Measurements from ENCODE around the gene MAGI1. TPM values are rescaled to one million over a fixed set of nuclear protein-coding genes. Genes with fewer than 3 reads are reported as not detected.

MAGI1 gene
- polyA plus RNA-seq, 1 experiment = 14.2 TPM

GRCh38 chr3:65996589-65996988 lies 42.1 kb downstream of the MAGI1 start:
- Histone ChIP-seq H3K9me3 (ENCODE audit: control insufficient read depth, insufficient read depth, low read length) (no peaks in the 10 kb centered on the region; the same call in 1 of the 2 replicates), H3K27me3 (ENCODE audit: control insufficient read depth, insufficient read depth, low read length) (no peaks in the 10 kb centered on the region), H3K27ac (ENCODE audit: low read depth, low read length) (no peak overlapping the region), H3K4me3 (ENCODE audit: low read depth, low read length) (no peak overlapping the region)
- ChIA-PET POLR2A (no interaction called here), CTCF (no interaction called here)
- TF ChIP-seq, protein P1, sequence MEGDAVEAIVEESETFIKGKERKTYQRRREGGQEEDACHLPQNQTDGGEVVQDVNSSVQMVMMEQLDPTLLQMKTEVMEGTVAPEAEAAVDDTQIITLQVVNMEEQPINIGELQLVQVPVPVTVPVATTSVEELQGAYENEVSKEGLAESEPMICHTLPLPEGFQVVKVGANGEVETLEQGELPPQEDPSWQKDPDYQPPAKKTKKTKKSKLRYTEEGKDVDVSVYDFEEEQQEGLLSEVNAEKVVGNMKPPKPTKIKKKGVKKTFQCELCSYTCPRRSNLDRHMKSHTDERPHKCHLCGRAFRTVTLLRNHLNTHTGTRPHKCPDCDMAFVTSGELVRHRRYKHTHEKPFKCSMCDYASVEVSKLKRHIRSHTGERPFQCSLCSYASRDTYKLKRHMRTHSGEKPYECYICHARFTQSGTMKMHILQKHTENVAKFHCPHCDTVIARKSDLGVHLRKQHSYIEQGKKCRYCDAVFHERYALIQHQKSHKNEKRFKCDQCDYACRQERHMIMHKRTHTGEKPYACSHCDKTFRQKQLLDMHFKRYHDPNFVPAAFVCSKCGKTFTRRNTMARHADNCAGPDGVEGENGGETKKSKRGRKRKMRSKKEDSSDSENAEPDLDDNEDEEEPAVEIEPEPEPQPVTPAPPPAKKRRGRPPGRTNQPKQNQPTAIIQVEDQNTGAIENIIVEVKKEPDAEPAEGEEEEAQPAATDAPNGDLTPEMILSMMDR (IDR thresholded peaks at IDR 0.05; ENCODE audit: low read depth, low read length) = no peak
- DNase-seq (ENCODE audit: low read depth, low spot score) = no peak

DNA sequence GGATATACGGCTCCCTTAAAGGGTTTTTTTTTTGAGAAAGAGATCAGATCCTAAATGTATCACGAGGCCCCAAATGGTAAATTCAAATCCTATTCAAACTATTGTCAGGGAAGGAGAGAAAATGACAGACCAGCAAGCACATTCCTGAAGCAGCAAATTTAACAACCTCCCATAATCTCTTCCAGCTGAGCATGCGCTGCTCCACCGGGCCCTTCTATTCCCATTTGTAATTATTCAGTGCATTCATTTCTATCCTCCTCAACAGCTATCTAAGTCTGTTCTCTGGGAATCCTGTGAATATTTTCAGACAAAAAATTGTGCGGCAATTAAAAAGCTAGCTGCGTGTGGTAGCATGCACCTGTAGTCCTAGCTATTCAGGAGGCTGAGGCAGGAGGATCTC lies 43.2 kb downstream of the MAGI1 start:
- TF ChIP-seq, protein P1 (IDR thresholded peaks at IDR 0.05; ENCODE audit: low read depth, low read length) = no peak
- H3K27me3 ChIP-seq (ENCODE audit: control insufficient read depth, insufficient read depth, low read length) = no peaks in the 10 kb centered on the region
- no peak overlapping the region for H3K27ac ChIP-seq (ENCODE audit: low read depth, low read length)
- H3K9me3 ChIP-seq (ENCODE audit: control insufficient read depth, insufficient read depth, low read length) = no peaks in the 10 kb centered on the region; the same call in 1 of the 2 replicates
- DNase-seq (ENCODE audit: low read depth, low spot score) = no peak
- no peak overlapping the region for H3K4me3 ChIP-seq (ENCODE audit: low read depth, low read length)
- CTCF ChIA-PET = interaction anchor here (0.6 to 1.2 kb wide), 2 partner anchors 15 to 144 kb away, joined by 3 to 23 read pairs; no protein-coding TSS in a partner anchor
- POLR2A ChIA-PET = no interaction called here

DNA sequence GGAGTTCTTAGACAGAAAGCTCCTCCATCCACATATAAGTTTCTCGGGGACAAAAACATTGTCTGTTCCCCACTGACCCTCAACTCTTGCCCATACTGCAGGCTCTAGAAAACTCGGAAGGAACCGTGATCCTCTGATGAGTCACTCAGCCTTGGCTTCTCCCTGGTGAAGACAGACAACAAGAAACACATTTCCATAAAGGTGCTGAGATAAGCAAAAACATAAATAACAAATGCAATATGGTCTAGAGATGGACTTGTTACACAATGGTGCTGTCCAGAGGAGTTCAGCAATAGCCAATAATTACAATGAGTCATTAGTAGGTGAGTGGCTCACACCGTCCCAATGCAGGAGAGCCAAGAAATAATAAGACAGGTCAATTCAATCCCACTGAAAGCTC lies 43.7 kb downstream of the MAGI1 start:
- CTCF ChIA-PET = interaction anchor here (1.2 kb wide), 1 partner anchor 144 kb away, joined by 23 read pairs; no protein-coding TSS in a partner anchor
- no peak overlapping the region for H3K27ac ChIP-seq (ENCODE audit: low read depth, low read length)
- TF ChIP-seq, protein P1 (IDR thresholded peaks at IDR 0.05; ENCODE audit: low read depth, low read length) = no peak
- no peak overlapping the region for H3K4me3 ChIP-seq (ENCODE audit: low read depth, low read length)
- POLR2A ChIA-PET = no interaction called here
- H3K27me3 ChIP-seq (ENCODE audit: control insufficient read depth, insufficient read depth, low read length) = no peaks in the 10 kb centered on the region
- no peak for DNase-seq (ENCODE audit: low read depth, low spot score)
- no peaks in the 10 kb centered on the region; the same call in 1 of the 2 replicates for H3K9me3 ChIP-seq (ENCODE audit: control insufficient read depth, insufficient read depth, low read length)

GRCh38 chr3:65993134-65993900 lies 45.4 kb downstream of the MAGI1 start:
- no peaks in the 10 kb centered on the region for H3K27me3 ChIP-seq (ENCODE audit: control insufficient read depth, insufficient read depth, low read length)
- no peaks in the 10 kb centered on the region for H3K9me3 ChIP-seq (ENCODE audit: control insufficient read depth, insufficient read depth, low read length)
- TF ChIP-seq, protein P1 (IDR thresholded peaks at IDR 0.05; ENCODE audit: low read depth, low read length) = no peak
- ChIA-PET POLR2A (no interaction called here), CTCF (interaction anchor here (1.3 kb wide), 1 partner anchor 243 kb away, joined by 3 read pairs; no protein-coding TSS in a partner anchor)
- H3K27ac ChIP-seq (ENCODE audit: low read depth, low read length) = no peak overlapping the region
- no peak overlapping the region for H3K4me3 ChIP-seq (ENCODE audit: low read depth, low read length)
- DNase-seq (ENCODE audit: low read depth, low spot score) = no peak

- TF ChIP-seq, protein P1 (IDR thresholded peaks at IDR 0.05; ENCODE audit: low read depth, low read length) = no peak
- ChIA-PET CTCF (interaction anchor here (1.3 kb wide), 1 partner anchor 241 kb away, joined by 3 read pairs; no protein-coding TSS in a partner anchor), POLR2A (no interaction called here)
- no peak overlapping the region for H3K27ac ChIP-seq (ENCODE audit: low read depth, low read length)
- no peaks in the 10 kb centered on the region for H3K27me3 ChIP-seq (ENCODE audit: control insufficient read depth, insufficient read depth, low read length)
- H3K4me3 ChIP-seq (ENCODE audit: low read depth, low read length) = no peak overlapping the region
- no peak for DNase-seq (ENCODE audit: low read depth, low spot score)
- H3K9me3 ChIP-seq (ENCODE audit: control insufficient read depth, insufficient read depth, low read length) = no peaks in the 10 kb centered on the region
These were observed 46.6 kb downstream of the MAGI1 start for GRCh38 chr3:65992106-65992505.
